Measurements from ENCODE around the gene TRIM28.
A peak's percentile ranks its signal among the peaks of the same experiment; 100 is the strongest.
"Not testable (repeated sequence)": the region's sequence is repeated elsewhere in the genome, so short reads cannot be mapped to it uniquely, and the experiment has no call there.

Gene TRIM28

DNA sequence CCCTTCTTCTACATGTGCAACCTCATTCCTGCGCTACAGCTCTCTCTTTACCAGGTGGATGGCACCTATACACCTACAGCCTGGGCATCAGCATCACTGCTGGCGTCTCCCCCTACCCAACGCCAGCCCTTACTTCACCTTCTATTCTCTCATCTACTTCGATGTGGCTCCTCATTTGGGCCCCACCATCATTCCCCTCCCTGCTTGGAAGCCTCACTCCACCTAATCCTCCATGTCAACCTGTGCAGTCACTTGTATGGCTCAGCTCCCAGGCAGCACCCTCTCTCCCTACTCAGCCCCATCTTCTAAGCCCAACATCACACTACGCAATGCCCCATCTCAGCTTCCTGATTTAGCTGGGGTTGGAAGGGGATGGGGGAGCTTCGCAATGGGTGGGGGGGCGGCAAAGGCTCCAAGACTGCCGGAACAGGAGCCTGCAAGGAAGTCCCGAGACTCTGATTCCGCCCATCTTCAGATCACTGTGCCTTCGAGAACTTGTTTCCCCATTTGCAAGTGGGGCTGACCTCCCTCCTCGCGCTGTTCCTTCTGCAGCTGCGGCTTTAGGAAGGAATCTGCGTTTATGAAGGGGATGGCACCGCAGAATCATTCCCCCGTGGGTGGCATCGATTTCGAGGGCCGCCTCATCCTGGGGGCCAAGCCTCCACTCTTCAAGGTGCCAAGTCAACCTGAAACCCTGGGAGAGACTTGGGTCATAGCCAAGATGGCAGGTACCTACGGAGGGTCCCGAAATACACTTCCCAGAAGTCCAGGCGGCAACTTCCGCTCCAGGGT, 28.4 kb downstream of the TRIM28 start:
- DNase-seq (ENCODE audit: low read depth), result no peak
- H3K4me3 ChIP-seq (ENCODE audit: low read length), result peak overlapping the region; percentile 81
- TF ChIP-seq, protein P1, sequence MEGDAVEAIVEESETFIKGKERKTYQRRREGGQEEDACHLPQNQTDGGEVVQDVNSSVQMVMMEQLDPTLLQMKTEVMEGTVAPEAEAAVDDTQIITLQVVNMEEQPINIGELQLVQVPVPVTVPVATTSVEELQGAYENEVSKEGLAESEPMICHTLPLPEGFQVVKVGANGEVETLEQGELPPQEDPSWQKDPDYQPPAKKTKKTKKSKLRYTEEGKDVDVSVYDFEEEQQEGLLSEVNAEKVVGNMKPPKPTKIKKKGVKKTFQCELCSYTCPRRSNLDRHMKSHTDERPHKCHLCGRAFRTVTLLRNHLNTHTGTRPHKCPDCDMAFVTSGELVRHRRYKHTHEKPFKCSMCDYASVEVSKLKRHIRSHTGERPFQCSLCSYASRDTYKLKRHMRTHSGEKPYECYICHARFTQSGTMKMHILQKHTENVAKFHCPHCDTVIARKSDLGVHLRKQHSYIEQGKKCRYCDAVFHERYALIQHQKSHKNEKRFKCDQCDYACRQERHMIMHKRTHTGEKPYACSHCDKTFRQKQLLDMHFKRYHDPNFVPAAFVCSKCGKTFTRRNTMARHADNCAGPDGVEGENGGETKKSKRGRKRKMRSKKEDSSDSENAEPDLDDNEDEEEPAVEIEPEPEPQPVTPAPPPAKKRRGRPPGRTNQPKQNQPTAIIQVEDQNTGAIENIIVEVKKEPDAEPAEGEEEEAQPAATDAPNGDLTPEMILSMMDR (IDR thresholded peaks at IDR 0.05; ENCODE audit: insufficient read depth, low read depth, low read length, missing control alignments), result no peak

DNA sequence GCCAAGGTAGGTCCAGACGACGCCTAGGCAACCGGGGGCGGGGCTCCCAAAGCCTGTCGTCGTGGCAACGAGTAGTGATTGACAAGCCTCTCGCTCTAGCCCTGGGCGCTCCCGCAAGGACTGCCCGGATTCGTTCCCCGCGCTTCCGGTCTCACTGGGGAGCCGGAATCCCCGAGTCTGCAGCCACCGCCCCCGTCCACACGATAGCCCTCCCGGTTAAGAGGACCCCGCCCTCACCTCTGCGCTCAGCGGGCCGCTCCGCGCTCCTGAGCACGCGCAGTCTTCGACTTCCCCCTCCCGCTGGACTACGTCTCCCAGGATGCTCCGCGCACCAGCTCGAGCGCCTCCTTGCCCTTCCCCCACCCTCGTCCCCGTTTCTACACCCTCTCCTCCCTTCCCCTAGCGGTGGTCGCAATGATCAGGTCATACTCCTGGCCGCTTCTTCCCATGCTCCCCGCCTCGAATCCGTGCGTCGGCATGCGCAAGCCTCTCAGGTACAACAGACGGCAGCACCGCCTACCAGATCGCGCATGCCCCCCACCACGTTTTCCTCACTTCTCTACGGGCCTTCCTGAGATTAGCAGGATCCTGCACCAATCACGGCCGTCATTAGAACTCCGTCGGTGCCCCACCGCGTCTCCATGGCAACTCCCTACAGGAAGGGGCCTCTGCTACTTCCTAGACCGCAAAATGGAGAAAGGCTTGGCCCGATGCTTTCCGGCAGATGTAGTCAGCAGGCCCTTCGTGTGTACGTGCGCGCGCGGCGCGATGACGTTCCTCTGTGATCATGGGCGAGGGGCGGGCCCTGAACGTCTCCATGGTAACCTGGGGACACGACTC, 29.2 kb downstream of the TRIM28 start, which contains the start of gene MZF1:
Gene MZF1, minus strand, starts transcription at position 518 of the 840 bp plus-strand sequence. CDS start 1,946 bp downstream, outside the sequence.
- peak within 1 kb of the TSS; percentile 81 for H3K4me3 ChIP-seq (ENCODE audit: low read length)
- peak; percentile 100 for DNase-seq (ENCODE audit: low read depth)
- TF ChIP-seq, protein P1 (IDR thresholded peaks at IDR 0.05; ENCODE audit: insufficient read depth, low read depth, low read length, missing control alignments), result peak; percentile 18

DNA sequence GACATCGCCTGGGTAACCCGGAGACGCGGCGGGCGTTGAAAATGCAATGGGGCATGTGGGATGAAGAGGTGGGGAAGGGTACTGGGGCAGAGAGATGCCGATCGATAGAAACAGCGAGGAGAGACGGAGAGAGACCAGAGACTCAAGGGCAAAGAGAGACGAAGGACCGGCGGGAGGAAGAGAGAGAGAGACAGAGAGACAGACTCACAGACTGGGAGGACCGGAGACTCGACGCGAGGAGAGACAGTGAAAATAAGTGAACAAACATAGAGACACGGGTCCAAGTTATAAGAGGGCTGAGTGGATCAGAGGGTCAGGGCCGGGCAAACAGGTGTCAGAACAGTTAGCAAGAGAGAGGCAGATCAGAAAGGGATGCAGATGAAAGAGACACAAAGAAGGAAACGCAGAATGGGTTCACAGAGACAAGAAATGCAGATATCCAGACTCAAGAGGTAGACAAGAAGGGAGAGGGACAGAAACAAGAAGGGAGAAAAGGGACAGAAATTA, 29.8 kb downstream of the TRIM28 start:
- H3K4me3 ChIP-seq (ENCODE audit: low read length), result peak overlapping the region; percentile 81
- DNase-seq (ENCODE audit: low read depth), result no peak
- TF ChIP-seq, protein P1 (IDR thresholded peaks at IDR 0.05; ENCODE audit: insufficient read depth, low read depth, low read length, missing control alignments), result no peak

DNA sequence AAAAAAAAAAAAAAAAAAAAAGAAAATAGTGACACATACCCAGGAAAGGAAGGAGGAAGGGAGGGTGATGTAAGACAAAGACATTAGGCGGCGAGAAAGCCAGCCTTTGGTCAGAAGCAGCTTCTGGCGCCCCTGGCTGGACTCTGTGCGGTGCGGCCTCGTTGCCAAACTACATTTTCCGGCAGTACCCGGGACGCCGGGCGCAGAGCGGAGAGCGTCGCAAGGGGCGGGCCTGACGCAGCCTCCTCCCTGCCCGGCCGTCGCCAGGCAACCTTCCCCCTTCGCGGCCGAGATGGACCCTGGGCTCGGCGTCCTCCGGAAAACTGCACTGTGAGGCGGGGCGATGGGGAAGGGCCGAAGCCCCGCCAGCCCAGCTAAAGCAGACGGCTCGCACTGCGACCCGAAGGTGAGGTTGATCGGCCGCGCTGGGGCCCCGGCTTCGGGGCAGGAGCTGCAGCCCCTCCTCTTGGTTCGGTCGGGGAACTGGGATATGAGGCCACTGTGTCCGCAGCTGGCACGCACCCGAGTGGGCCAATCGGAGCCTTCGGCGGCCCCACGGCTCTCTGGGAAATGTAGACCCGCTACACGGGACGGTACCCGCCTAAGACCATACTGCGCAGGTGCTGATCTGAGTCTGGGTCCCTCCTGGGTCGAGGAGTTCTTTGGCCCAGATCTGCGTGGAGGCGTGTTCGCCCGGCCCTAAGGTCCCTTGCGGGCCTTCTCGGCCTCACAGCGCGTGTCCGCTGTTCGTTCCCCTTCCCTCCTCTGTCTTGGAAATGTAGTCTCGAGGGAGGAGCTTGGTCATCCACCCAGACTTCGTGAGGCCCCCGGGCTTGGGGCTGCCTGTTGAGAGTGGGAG, 31.5 kb downstream of the TRIM28 start:
- TF ChIP-seq, protein P1 (IDR thresholded peaks at IDR 0.05; ENCODE audit: insufficient read depth, low read depth, low read length, missing control alignments), result no peak
- DNase-seq (ENCODE audit: low read depth), result peak; percentile 91
- peak overlapping the region; percentile 91 for H3K4me3 ChIP-seq (ENCODE audit: low read length)

DNA sequence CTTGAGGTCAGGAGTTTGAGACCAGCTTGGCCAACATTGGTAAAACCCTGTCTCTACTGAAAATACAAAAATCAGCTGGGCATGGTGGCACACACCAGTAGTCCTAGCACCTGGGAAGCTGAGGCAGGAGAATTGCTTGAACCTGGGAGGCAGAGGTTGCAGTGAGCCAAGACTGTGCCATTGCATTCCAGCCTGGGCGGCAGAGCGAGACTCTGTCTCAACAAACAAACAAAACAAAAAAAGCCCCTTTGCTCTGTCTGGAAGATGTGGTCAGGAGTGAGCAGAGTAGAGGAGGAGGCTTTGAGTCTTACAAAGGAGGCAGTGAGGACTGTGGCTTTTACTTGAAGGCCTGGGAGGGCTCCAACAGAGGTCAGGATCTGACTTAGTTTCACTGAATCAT, 33.7 kb downstream of the TRIM28 start:
- not testable (repeated sequence) for H3K4me3 ChIP-seq (ENCODE audit: low read length); DNase-seq (ENCODE audit: low read depth)

DNA sequence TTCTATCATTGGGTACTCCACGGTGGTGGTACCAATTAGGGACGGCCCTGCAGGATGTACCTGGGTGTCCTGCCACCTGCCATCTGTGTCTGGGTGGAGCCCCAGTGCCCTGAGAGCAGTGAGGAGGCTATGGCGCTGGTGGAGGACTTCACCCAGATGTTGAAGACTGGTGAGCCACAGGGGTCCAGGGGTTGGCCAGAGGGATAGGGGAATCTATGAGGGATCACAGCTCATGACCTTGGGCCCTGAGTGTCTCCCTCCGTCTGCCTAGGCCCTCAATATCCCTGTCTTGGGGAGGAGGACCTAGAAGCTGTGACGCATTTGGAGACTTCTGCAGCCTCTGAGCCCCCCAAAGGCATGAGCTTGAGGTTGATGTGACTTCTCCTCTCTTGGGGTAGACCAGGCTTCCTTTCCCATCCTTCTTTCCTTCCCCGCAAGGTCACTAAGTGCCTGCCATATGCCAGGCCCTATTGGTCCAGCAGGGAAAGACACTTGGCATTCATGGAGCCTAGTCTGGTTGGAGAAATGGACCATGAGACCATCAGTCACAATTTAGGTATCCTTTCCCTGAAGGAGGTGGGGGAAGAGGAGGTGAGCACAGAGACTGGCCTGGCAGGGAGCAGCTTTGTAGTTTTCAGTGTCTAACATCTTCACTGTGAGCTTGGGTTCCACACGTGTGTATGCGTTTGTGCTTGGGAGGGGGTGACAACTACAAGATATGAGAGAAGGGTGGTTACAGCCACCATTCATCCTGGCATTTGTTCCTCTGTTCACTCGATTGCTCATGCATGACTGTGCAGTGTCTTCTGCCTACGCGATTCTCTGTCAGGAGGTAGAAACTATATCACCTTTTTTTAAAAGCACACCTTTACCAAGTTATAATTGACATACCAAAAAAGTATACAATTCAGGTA, 34.4 kb downstream of the TRIM28 start:
- peak; percentile 32 for DNase-seq (ENCODE audit: low read depth)
- TF ChIP-seq, protein P1 (IDR thresholded peaks at IDR 0.05; ENCODE audit: insufficient read depth, low read depth, low read length, missing control alignments), result no peak
- no peak overlapping the region for H3K4me3 ChIP-seq (ENCODE audit: low read length)
